GM19025 (cell line): ENCODE measurements around the gene HPS3.
"Not testable (repeated sequence)": the region's sequence is repeated elsewhere in the genome, so short reads cannot be mapped to it uniquely, and the experiment has no call there.

Experiments
- ATAC-seq: cut with Tn5 transposase; IDR thresholded peaks from one replicate; pipeline ENCODE4 v1.9.1; 2021; ENCODE audit warnings: mild to moderate bottlenecking, low read depth, moderate library complexity; ENCODE audit not compliant: unreplicated experiment

HPS3 gene

DNA sequence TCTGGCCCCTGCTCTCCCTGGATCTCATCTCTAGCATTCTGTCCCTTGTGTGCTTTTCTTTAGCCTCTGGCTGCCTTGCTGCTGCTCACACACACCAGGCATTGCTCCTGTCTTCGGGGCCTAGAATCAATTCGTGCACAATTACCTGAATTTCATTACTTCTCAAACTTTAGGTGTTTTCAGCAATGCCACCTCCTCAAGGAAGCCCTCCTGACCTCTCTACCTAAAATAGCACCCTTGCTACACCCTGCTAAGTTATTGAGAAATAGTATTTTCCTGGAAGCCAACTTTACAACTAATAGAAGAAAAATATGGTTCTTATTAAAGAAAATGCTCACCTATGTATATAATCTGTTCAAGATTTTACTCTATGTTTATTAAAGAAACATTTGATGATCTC is 51.7 kb downstream of the HPS3 start:
- no peak for ATAC-seq

DNA sequence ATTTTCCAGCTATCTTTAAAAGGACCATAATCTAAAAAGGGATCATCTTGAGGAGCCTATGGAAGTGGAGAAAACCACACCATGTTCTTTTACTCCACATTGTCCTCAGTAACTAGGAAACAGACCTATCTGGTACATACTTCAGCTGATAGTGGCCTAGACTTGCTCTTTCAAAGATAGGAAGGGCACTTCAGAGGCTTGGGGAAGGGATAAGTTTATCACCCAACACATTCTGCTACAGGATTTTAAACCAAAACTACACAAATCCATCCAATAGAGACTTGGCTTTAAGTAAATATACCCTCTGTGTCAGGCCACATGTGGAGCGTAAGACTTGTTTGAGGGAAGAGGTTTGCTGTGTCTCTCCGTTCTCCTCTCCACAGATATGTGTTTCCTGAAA is 56.8 kb downstream of the HPS3 start:
- ATAC-seq: no peak

DNA sequence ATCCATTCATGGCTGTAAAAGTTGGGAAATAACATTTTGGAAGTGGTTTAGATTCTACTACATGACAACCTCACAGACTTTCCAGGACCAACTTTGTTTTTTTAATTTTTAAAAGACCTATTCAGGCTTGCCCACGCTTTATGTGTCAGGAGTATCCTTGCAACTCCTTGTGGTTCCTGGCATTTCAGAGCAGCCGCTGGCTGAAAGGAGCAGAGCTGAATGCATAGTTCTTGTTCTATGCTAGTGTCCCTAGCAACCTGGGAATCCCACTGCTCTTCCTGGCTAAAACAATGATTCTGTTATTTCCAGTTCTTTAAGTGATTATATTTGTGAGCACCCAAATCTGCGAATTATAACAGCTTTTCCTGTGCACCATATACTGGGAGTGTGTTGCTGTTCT is 57.3 kb downstream of the HPS3 start:
- ATAC-seq: no peak

DNA sequence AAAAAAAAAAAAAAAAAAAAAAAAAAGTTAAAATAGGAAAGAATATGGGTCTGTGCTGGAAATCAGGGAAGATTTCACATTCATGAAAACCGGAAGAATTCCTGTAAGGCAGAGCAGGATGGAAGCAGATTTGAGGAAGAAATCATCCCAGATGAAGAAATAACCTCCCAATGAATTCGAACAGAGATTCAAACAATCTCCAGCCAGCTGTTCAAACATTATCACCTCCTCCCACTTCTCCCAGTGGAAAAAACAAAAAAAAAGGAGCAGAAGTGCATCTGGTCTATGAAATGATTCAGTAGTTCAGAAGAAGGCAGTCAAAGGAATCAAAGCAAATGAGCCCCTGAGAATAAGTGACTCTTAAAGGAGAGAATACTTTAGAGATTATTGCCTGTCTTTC is 59.1 kb downstream of the HPS3 start:
- no peak for ATAC-seq

GRCh38 chr3:149195221-149195620 is 65.8 kb downstream of the HPS3 start:
- ATAC-seq: no peak

DNA sequence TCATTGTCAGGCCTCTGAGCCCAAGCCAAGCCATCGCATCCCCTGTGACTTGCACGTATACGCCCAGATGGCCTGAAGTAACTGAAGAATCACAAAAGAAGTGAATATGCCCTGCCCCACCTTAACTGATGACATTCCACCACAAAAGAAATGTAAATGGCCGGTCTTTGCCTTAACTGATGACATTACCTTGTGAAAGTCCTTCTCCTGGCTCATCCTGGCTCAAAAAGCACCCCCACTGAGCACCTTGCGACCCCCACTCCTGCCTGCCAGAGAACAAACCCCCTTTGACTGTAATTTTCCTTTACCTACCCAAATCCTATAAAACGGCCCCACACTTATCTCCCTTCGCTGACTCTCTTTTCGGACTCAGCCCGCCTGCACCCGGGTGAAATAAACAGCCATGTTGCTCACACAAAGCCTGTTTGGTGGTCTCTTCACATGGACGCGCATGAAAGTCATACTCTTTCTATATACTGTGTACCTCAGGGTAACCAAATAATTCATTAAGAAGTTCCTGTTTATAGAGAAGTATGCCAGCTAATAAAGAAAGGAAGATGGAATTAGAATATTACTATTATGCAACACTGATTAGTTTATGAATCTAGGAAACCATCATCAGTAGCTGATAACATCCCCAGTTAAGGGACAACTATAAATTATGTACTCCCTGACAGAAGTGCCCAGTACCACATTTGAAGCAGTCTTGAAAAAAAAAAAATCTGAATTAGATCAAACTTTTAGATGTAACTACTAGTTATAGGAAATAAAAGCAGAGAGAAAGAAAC is 67.6 kb downstream of the HPS3 start:
- not testable (repeated sequence) for ATAC-seq

- no peak for ATAC-seq
Measured at GRCh38 chr3:149197669-149198068, 68.2 kb downstream of the HPS3 start.

GRCh38 chr3:149198611-149199010 is 69.2 kb downstream of the HPS3 start:
- ATAC-seq: no peak

- no peak for ATAC-seq
Measured at GRCh38 chr3:149199474-149199873, 70.0 kb downstream of the HPS3 start.

DNA sequence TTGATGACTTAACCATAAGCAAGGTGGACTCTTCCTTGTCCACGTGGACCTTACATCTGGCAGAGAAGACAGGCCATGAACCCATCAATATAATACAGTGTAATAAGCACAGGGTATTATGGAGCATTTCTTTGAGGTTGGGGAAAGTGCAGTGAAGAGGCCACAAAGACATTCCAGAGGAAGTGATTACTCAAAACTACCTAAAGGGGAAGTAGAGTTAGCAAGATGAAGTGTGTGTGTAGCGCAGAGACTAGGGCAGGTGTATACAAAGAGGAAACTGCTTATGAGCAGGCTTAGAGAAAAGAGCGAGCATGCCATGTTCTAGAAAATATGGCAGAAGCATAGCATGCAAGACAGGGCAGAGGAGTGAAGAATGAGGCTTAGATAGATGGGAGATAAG is 74.3 kb downstream of the HPS3 start:
- peak; percentile 92 for ATAC-seq

DNA sequence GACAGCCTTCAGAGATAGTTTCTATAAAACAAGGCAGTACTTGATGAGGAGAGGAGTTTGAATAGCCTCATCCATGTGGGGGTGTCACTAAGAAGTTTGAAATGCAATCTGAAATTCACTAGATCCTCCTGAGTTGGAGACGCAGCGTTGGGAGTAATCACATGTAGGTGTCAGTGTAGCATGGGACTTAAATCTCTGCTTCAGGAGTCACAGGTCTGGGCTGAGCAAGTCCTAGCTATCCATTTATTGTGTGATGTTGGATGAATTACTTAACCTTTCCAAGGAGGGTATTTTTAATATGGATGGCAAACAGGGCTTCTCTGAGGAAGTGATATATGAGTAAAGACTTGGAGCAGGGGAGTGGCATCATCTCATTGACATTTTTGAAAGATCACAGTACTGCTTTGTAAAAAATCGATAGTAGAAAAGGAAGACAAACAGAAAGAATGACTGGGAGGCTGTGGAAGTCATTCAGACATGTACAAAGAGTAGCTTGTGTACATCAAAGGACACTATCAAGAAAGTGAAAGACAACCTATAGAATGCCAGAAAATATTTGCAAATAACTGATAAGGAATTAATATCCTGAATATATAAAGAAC is 75.1 kb downstream of the HPS3 start:
- no peak for ATAC-seq

GRCh38 chr3:149207475-149207874 is 78.0 kb downstream of the HPS3 start:
- ATAC-seq: no peak

DNA sequence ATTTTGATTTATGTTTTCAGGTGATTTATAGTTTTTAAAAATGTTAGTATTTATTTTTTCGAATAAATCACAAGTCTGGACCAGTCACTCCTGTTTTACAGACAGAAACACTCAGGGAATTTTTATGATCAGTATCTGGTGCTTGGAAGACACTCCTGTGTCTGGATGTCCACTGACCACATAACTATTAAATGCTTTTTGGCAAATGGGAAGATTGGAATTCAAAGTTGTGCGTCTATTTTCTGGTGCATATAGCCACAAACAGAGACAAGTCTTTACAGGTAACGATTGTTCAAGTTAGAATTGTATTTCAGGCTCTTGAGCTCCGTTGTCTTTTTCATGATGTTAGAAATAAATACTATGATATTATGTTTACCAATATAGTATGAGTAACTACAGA is 80.0 kb downstream of the HPS3 start:
- ATAC-seq: no peak

DNA sequence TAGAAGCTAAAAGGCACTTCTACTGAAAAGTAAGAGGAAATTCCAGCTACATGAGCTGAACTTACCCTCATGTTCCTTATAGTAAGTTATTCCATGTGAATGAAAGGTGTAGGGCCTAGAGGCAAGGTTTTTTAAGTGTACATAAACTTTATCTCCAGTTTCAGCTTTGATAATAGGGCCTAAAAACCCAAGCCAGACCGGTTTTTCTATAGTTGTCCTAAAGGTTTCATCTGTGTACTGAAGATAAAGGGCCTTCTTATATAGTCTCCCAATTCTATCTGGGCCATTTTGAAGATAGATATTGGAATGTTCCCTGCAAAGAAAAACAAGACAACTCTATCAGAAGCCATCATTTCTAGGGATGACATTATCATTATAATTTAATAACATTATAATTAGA is 82.9 kb downstream of the HPS3 start:
- no peak for ATAC-seq

DNA sequence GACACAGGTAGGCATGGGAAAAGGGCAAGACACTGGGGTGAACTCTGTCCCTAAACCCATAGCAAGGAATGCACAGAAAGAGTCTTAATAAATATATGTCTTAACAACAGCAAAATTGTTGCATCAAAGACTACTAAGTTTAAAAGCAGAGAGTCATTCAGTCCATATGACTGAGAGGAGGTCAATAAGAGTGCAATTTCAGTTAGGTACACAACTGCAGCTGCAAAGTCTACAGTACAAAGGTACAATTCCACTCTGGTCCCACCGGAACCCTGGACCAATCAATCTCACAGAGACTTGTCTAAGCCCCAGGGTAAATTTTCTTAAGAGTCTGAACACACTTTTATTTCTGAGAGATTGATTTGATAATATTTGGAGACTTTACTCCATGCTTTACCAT is 85.3 kb downstream of the HPS3 start:
- no peak for ATAC-seq

GRCh38 chr3:149215515-149215914 is 86.1 kb downstream of the HPS3 start:
- no peak for ATAC-seq

DNA sequence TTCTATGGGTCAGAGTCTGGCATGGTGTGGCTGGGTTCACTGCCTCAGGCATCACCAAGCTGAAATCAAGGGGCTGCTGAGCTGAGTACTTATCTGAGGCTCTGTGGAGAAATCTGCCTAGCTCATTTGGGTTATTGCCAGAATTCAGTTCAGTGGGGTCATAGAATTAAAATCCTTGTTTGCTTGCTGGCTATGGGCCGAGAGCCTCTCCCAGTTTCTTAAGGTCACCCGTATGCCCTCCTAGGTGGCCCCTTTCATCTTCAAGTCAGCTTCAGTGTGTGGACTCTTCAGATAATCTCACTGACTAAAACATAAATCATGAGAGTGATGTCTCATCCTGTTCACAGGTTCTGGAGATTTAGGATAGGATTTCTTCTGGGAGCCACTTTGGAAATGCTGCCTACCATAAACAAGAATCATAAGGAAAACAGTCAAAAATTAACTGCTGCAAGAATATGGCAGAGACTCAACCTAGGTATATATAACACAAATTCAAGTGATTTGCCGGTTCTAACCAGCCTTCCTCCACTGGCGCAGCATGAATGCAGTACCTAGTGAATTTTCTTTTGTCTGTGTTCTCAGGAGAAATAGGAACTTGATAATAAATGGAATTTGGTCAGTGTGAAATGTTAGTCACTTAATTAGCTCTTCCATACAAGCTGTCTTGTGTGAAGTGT is 86.9 kb downstream of the HPS3 start:
- ATAC-seq: no peak

- no peak for ATAC-seq
Measured at GRCh38 chr3:149217347-149217746, 87.9 kb downstream of the HPS3 start.

DNA sequence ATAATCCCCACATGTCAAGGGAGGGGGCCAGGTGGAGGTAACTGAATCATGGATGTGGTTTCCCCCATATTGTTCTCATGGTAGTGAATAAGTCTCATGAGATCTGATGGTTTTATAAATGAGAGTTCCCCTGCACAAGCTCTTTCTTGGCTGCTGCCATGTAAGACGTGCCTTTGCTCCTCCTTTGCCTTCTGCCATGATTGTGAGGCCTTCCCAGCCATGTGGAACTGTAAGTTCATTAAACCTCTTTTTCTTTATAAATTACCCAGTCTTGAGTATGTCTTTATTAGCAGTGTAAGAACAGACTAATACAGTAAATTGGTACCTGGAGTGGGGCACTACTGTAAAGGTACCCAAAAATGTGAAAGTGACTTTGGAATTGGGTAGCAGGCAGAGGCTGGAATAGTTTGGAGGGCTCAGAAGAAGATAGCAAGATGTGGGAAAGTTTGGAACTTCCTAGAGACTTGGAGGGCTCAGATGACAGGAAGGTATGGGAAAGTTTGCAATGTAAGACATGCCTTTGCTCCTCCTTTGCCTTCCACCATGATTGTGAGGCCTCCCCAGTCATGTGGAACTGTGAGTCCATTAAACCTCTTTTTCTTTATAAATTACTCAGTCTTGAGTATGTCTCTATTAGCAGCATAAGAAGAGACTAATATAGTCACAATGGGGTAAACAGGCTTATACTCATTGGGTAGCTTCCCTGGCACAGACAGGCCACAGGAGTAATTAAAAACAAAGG is 90.1 kb downstream of the HPS3 start:
- ATAC-seq: not testable (repeated sequence)

- ATAC-seq: no peak
Measured at GRCh38 chr3:149221783-149222517, 92.5 kb downstream of the HPS3 start, which contains the start of gene CP. TSS of gene CP (minus strand) at chr3:149221829. CDS start at chr3:149221792, 37 bp downstream.
